Transverse colon (tissue), 4 donors: ENCODE results near the gene VAPB. TPM values are rescaled to one million over a fixed set of nuclear protein-coding genes. Genes with fewer than 3 reads are reported as not detected.

Source experiments
- DNase-seq: peaks from one replicate; pipeline ENCODE4 v3.0.0-alpha.2; 2019
- H3K27ac ChIP-seq, 4 donors: fragments of 200-600 bp; sonication (generic); 2 replicates each; pipeline ENCODE4 v1.5.1; 2016 to 2018; ENCODE audit warnings: inconsistent platforms in 4 of 4
- H3K27me3 ChIP-seq: fragments of 200-600 bp; sonication (generic); 2 replicates; pipeline ENCODE4 v1.5.1; 2017; ENCODE audit warnings: inconsistent platforms
- H3K36me3 ChIP-seq, 4 donors: fragments of 200-600 bp; sonication (generic); 2 replicates each; pipeline ENCODE4 v1.5.1; 2017 to 2019; ENCODE audit warnings: inconsistent platforms in 4 of 4
- H3K4me1 ChIP-seq, 4 donors: fragments of 200-600 bp; sonication (generic); 2 replicates each; pipeline ENCODE4 v1.5.1; 2017 to 2020; ENCODE audit warnings: inconsistent platforms in 4 of 4
- H3K4me3 ChIP-seq, 4 donors: fragments of 200-600 bp; sonication (generic); 1 replicate in 1 of 4; 2 replicates in 3 of 4; pipeline versions ENCODE4 v1.5.1 to v1.6.1; 2017 to 2019; ENCODE audit warnings: inconsistent platforms in 4 of 4
- H3K9me3 ChIP-seq, 2 donors: fragments of 200-600 bp; sonication (generic); 2 replicates each; pipeline ENCODE4 v1.5.1; 2017 to 2019; ENCODE audit warnings: inconsistent platforms in 2 of 2
- EP300 ChIP-seq: sonication (generic); formaldehyde crosslinking; IDR thresholded peaks from one replicate; pipeline ENCODE4 v1.6.1; 2017; ENCODE audit warnings: antibody characterized with exemption, low read depth
- POLR2A ChIP-seq: fragments of 450-650 bp; IDR thresholded peaks from one replicate; pipeline ENCODE4 v1.6.1; 2016; ENCODE audit warnings: antibody characterized with exemption, mild to moderate bottlenecking, moderate library complexity
- POLR2AphosphoS5 ChIP-seq, 3 donors: sonication (generic); formaldehyde crosslinking; IDR thresholded peaks; one replicate each; pipeline ENCODE4 v1.6.1; 2016; ENCODE audit warnings: antibody characterized with exemption in 3 of 3
- WGBS, 2 donors: methylation state at CpG; one replicate each; pipeline ENCODE4 v1.1.5; 2018; ENCODE audit warnings: low coverage in 1 of 2; 5-methylcytosine and 5-hydroxymethylcytosine counted together
- in situ Hi-C, 4 donors: fragments of 200-750 bp; cut with MboI; loops; one replicate each; pipeline versions ENCODE4 v1.15.0 to v1.15.1; 2017; ENCODE audit warnings: low sequenced_read_pairs in 3 of 4, low pct_ligation_motif_present in 1 of 4, low pct_unique_long_range_greater_than_20kb in 1 of 4
- intact Hi-C: fragments of 100-400 bp; cut with DNase I; formaldehyde crosslinking; loops from one replicate; pipeline ENCODE4 v1.15.1; 2023; ENCODE audit warnings: low total_unique reads
- total RNA-seq, 4 donors: library from RNA; depleted of rRNA; stranded (reverse); fragments of >200 nt; gene quantifications; one replicate each; pipeline ENCODE4 v1.1.0, GENCODE V29; 2016
- TF ChIP-seq, protein P1 (sequence below), 5 experiments: fragments of 200-600 bp in 3 of 5; fragments of 450-650 bp in 2 of 5; sonication (generic) in 3 of 5; IDR thresholded peaks; 1 replicate in 2 of 5; 2 replicates in 3 of 5; pipeline ENCODE4 v1.5.1; 2016 to 2017; ENCODE audit warnings: antibody characterized with exemption in 5 of 5, inconsistent platforms in 3 of 5, mild to moderate bottlenecking in 2 of 5, moderate library complexity in 1 of 5

VAPB gene, protein sequence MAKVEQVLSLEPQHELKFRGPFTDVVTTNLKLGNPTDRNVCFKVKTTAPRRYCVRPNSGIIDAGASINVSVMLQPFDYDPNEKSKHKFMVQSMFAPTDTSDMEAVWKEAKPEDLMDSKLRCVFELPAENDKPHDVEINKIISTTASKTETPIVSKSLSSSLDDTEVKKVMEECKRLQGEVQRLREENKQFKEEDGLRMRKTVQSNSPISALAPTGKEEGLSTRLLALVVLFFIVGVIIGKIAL
- total RNA-seq = 10 to 100 TPM; 11.6 to 44.8 (median 28.0) TPM

DNA sequence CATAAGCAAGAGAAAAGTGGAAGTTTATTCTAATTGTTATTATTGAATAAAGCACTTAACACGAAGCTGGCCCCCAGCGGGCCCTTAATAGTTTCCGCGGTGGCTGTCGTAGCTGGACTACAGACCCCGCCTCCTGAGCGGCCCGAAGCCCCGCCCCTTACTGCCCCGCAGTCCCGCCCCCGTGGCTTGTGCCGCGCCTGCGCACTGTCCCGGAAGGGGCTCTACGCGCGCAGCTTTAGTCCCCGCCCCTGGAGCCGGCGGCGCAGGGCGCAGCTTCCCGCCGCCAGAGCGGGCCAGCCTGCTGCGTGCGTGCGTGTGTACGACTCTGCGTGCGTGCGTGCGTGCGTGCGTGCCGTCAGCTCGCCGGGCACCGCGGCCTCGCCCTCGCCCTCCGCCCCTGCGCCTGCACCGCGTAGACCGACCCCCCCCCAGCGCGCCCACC lies at the start of gene VAPB:
Gene VAPB (plus strand): TSS at position 348 of the 442 bp plus-strand sequence. CDS start 231 bp downstream, outside the sequence.
- DNase-seq = peak; percentile 97
- Histone ChIP-seq H3K36me3 (no peaks in the 10 kb centered on the region), H3K4me3 (peak within 1 kb of the TSS; percentile 68 to 93 (median 80)), H3K27me3 (no peaks in the 10 kb centered on the region), H3K4me1 (peaks cover 11 to 33% (median 21%) of the 10 kb centered on the region in 4 donors), H3K9me3 (no peaks in the 10 kb centered on the region), H3K27ac (peak within 1 kb of the TSS; percentile 92 to 96 (median 94))
- intact Hi-C loops (no loop called here), in situ Hi-C loops (no loop called here)
- TF ChIP-seq, protein P1, sequence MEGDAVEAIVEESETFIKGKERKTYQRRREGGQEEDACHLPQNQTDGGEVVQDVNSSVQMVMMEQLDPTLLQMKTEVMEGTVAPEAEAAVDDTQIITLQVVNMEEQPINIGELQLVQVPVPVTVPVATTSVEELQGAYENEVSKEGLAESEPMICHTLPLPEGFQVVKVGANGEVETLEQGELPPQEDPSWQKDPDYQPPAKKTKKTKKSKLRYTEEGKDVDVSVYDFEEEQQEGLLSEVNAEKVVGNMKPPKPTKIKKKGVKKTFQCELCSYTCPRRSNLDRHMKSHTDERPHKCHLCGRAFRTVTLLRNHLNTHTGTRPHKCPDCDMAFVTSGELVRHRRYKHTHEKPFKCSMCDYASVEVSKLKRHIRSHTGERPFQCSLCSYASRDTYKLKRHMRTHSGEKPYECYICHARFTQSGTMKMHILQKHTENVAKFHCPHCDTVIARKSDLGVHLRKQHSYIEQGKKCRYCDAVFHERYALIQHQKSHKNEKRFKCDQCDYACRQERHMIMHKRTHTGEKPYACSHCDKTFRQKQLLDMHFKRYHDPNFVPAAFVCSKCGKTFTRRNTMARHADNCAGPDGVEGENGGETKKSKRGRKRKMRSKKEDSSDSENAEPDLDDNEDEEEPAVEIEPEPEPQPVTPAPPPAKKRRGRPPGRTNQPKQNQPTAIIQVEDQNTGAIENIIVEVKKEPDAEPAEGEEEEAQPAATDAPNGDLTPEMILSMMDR (IDR thresholded peaks at IDR 0.05) = no peak
- TF ChIP-seq POLR2AphosphoS5 (IDR thresholded peaks at IDR 0.05) (peak; percentile 87 to 94 (median 91)), EP300 (no peak), POLR2A (peak; percentile 64)
- WGBS, 2 donors = 1% methylated on average over 31 of the region's 51 CpGs; no CpG with 5 or more reads in 1 of the 2 donors

DNA sequence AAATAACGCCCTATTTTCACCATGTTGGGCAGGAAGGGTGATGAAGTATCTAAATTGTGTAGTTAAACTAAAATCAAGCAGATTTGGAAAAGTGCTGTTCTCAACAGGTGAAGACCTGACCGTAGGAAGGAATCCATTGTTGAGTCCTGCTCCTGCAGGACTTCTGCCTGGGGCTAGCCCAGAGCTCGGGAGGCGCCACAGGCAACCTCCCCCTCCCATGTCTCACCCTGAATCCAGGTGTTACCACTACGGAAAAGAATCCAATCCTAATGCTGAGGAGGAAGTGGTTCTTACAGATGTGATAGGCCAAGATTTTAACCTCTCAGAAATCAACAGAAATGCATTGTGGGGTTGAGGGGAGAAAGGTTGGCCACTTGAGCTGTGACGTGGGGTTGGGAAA lies 49.3 kb upstream of the VAPB start:
- in situ Hi-C loops (no loop called here), intact Hi-C loops (no loop called here)
- 82 to 93% methylated on average over 1 to 6 of the region's 6 CpGs for WGBS, 2 donors
- TF ChIP-seq EP300 (no peak), POLR2A (no peak)
- no peak overlapping the region for H3K27ac ChIP-seq
- DNase-seq = no peak
- no peaks in the 10 kb centered on the region for H3K27me3 ChIP-seq
- H3K36me3 ChIP-seq = peaks cover 0 to 2% (median 0%) of the 10 kb centered on the region in 4 donors
- no peak overlapping the region for H3K4me3 ChIP-seq
- no peaks in the 10 kb centered on the region for H3K4me1 ChIP-seq
- H3K9me3 ChIP-seq = no peaks in the 10 kb centered on the region

DNA sequence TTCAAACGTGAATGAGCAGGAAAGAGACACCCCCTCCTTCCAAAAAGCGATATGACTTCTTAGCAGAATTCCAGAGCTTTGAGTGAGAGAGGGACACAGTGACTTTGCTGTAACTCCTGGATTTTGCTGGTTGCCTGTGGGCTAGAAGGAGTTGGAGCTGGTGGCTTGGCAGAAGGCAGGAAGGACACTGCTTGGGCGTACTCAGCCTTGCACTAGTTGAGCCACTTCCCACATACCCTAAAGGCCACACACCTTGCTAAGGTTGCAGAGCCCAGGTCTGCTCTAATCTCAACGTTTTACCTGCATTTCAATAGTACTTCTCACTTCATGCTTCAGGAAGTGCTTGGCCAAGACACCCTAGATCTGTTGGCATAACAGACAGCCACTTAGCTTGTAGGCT lies 48.9 kb upstream of the VAPB start:
- Histone ChIP-seq H3K4me1 (no peaks in the 10 kb centered on the region), H3K4me3 (no peak overlapping the region), H3K27ac (no peak overlapping the region), H3K27me3 (no peaks in the 10 kb centered on the region), H3K9me3 (no peaks in the 10 kb centered on the region), H3K36me3 (peaks cover 0 to 6% (median 0%) of the 10 kb centered on the region in 4 donors)
- intact Hi-C loops = no loop called here
- DNase-seq = no peak
- WGBS, 2 donors = 94% methylated on average over 4 of the region's 4 CpGs; no CpG with 5 or more reads in 1 of the 2 donors
- in situ Hi-C loops = no loop called here
- TF ChIP-seq POLR2A = no peak
- TF ChIP-seq, protein P1 (IDR thresholded peaks at IDR 0.05) = no peak
- TF ChIP-seq EP300 = no peak
- no peak for TF ChIP-seq POLR2AphosphoS5 (IDR thresholded peaks at IDR 0.05)

DNA sequence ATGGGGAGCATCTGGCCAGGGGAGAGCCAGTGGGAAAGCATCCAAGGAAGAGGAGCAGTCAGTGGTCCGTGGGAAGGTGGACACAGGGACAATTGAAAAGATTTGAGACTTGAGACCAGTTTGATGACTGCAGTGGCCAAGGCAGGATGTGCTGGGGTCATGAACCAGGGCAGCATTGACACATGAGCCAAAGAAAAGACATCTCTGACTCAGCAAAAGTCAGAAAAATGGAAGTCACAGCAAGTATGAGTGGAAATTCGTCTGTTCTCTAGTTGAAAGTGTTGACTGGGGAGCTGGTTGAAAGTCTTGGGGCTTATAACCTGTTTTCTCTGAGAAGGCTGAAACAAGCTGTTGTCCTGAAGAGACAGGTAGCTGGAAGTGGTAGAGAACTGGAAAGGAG lies 48.2 kb upstream of the VAPB start:
- Histone ChIP-seq H3K27ac (no peak overlapping the region), H3K27me3 (no peaks in the 10 kb centered on the region), H3K9me3 (no peaks in the 10 kb centered on the region), H3K4me1 (no peaks in the 10 kb centered on the region), H3K4me3 (no peak overlapping the region), H3K36me3 (peaks cover 0 to 11% (median under 1%) of the 10 kb centered on the region in 4 donors)
- WGBS, 2 donors = 91 to 100% methylated on average over 2 of the region's 2 CpGs
- in situ Hi-C loops = no loop called here
- intact Hi-C loops = no loop called here
- TF ChIP-seq POLR2AphosphoS5 (IDR thresholded peaks at IDR 0.05) = no peak
- no peak for TF ChIP-seq POLR2A
- TF ChIP-seq, protein P1 (IDR thresholded peaks at IDR 0.05) = no peak
- no peak for TF ChIP-seq EP300
- no peak for DNase-seq
